ENCODE results near the gene RASGRP2. TPM values are rescaled to one million over a fixed set of nuclear protein-coding genes. Genes with fewer than 3 reads are reported as not detected.
A peak's percentile ranks its signal among the peaks of the same experiment; 100 is the strongest.

Gene RASGRP2
- total RNA-seq, 2 experiments from 2014 or later: 668 to 672 TPM

DNA sequence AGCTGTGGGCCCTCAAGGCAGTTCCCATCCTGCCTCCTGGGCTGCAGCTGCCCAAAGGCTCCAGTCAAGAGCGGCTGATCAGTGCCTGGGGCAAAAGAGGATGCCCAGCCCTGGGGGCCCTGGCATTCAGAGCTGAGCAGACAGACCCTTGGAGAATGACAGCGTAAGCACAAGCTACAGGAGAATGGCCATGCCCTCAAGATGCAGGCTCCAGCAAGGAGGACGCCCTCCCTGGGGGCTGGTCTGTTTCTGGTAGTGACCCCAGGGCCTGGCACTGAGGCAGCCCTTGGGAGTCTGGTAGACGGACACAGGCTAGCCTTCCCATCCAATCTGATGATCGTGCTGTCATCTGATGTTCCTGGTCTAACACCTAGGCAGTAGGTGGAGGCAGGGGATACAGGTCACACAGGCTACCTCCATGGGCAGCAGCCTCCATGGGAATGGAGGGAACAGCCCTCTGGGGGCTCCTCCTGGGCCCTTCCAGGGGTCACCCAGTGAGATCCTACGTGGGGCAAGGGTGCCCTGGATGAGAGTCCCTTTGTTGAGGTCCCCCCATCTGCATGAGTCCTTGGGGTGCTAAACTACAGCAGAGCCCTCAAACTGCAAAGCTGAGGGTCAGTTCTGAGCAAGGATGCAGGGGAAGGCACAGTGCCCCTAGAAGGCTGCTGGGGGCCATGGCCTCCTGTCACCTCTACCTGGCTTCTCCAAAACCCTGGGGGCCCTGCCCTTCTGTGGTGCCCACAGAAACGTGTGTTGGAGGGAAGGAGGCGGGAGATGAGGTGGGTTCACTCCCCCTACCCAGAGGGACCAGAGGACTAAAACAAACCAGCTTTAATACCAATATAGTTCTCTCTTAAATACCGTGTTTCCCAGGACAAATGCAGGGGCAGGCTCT lies 44.6 kb upstream of the RASGRP2 start:
- H3K36me3 Mint-ChIP-seq (ENCODE audit: low read depth): peaks cover 45% of the 10 kb centered on the region
- TF ChIP-seq, protein P1, sequence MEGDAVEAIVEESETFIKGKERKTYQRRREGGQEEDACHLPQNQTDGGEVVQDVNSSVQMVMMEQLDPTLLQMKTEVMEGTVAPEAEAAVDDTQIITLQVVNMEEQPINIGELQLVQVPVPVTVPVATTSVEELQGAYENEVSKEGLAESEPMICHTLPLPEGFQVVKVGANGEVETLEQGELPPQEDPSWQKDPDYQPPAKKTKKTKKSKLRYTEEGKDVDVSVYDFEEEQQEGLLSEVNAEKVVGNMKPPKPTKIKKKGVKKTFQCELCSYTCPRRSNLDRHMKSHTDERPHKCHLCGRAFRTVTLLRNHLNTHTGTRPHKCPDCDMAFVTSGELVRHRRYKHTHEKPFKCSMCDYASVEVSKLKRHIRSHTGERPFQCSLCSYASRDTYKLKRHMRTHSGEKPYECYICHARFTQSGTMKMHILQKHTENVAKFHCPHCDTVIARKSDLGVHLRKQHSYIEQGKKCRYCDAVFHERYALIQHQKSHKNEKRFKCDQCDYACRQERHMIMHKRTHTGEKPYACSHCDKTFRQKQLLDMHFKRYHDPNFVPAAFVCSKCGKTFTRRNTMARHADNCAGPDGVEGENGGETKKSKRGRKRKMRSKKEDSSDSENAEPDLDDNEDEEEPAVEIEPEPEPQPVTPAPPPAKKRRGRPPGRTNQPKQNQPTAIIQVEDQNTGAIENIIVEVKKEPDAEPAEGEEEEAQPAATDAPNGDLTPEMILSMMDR (IDR thresholded peaks at IDR 0.05): no peak
- Histone ChIP-seq H3K9me3 (ENCODE audit: control insufficient read depth in 1 of 2, insufficient read depth in 1 of 2, low read length in 2 of 2) (no peaks in the 10 kb centered on the region), H3K4me1 (ENCODE audit: insufficient read depth, low read length) (peaks cover 19% of the 10 kb centered on the region), H3K27me3 (ENCODE audit: control insufficient read depth in 1 of 2, insufficient read depth in 2 of 2, low read length in 2 of 2) (no peaks in the 10 kb centered on the region), H3K36me3 (ENCODE audit: insufficient read depth, low read length) (peaks cover 46% of the 10 kb centered on the region), H3K27ac (ENCODE audit: low read depth in 1 of 2, low read length in 2 of 2) (no peak overlapping the region), H3K4me3 (ENCODE audit: low read length) (no peak overlapping the region)
- POLR2A ChIA-PET: interaction anchor here (0.9 to 1.4 kb wide), 3 partner anchors 9 to 71 kb away, joined by 4 to 5 read pairs (median 5); partner anchors contain the start of gene SF1
- H3K4me3 Mint-ChIP-seq: no peak overlapping the region
- no peak for ATAC-seq (ENCODE audit: poor library complexity)
- intact Hi-C loops (cut with DNase I, micrococcal nuclease): loop anchor here (5.0 to 10.0 kb wide), 4 partner anchors 54 to 329 kb away; partner anchors contain the start of genes CDC42BPG (in 1 of the 2) and ZNHIT2 (in 1 of the 2)
- DNase-seq: no peak
- no peaks in the 10 kb centered on the region for H3K27me3 Mint-ChIP-seq
- H3K9me3 Mint-ChIP-seq: no peaks in the 10 kb centered on the region
- no peak overlapping the region for H3K27ac Mint-ChIP-seq
- CTCF ChIA-PET: interaction anchor here (0.8 to 2.0 kb wide), 4 partner anchors 13 to 55 kb away, joined by 3 to 7 read pairs (median 6); no protein-coding TSS in a partner anchor
- peaks cover 15% of the 10 kb centered on the region for H3K4me1 Mint-ChIP-seq (ENCODE audit: low read depth)

DNA sequence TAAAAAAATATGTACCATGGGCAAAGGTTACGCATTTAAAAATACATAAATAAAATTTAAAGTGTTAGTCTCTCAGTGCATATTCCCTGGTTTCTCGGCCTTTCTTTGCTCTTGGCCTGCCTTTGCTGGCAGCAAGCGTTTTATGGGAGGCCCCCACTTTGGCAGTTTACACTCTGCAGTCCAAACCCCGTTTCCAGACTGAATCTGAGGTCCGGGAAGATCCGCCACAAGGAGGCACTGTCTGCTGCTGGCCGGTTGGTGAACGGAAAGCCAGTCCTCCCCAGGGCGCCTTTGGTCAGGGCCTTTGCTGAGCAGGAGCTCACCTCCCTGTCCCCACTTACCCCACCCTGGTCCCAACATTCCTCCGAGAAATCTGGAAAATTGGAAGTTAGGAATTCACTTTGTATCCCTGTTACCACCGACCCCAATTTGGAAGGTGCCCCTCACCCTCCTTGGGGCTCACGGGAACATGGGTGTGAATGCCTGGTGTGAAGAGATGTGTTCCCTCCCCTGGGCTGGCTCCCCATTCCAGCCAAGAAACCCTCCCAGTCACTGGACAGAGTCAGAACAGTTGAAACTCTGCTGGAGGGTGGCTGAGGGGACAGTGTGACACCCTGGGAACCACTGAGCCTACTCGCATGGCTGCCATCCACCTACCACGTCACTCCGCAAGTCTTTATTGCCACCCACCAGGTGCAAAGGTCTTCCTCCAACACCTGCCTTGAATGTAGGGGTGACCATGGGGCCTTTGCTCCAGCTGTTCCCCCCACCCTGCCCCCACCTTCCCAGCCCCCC lies 43.8 kb upstream of the RASGRP2 start:
- peaks cover 12% of the 10 kb centered on the region for H3K4me1 Mint-ChIP-seq (ENCODE audit: low read depth)
- ChIA-PET CTCF (interaction anchor here (0.8 to 2.0 kb wide), 4 partner anchors 13 to 56 kb away, joined by 3 to 7 read pairs (median 6); no protein-coding TSS in a partner anchor), POLR2A (interaction anchor here (0.9 to 3.5 kb wide), 3 partner anchors 9 to 72 kb away, joined by 4 to 13 read pairs (median 5); partner anchors contain the start of genes RASGRP2 and SF1)
- no peak overlapping the region for H3K4me3 Mint-ChIP-seq
- Histone ChIP-seq H3K9me3 (ENCODE audit: control insufficient read depth in 1 of 2, insufficient read depth in 1 of 2, low read length in 2 of 2) (no peaks in the 10 kb centered on the region), H3K4me1 (ENCODE audit: insufficient read depth, low read length) (peaks cover 13% of the 10 kb centered on the region), H3K27ac (ENCODE audit: low read depth in 1 of 2, low read length in 2 of 2) (no peak overlapping the region), H3K27me3 (ENCODE audit: control insufficient read depth in 1 of 2, insufficient read depth in 2 of 2, low read length in 2 of 2) (no peaks in the 10 kb centered on the region), H3K4me3 (ENCODE audit: low read length) (no peak overlapping the region), H3K36me3 (ENCODE audit: insufficient read depth, low read length) (peaks cover 40% of the 10 kb centered on the region)
- peak; percentile 88 for ATAC-seq (ENCODE audit: poor library complexity)
- peak overlapping the region; percentile 69 for H3K27ac Mint-ChIP-seq
- H3K9me3 Mint-ChIP-seq: no peaks in the 10 kb centered on the region
- H3K27me3 Mint-ChIP-seq: no peaks in the 10 kb centered on the region
- H3K36me3 Mint-ChIP-seq (ENCODE audit: low read depth): peaks cover 42% of the 10 kb centered on the region
- TF ChIP-seq, protein P1 (IDR thresholded peaks at IDR 0.05): peak; percentile 82
- DNase-seq: peak; percentile 44 to 78 (median 58)
- intact Hi-C loops (cut with DNase I, micrococcal nuclease): loop anchor here (2.0 to 10.0 kb wide), 5 partner anchors 13 to 330 kb away; partner anchors contain the start of genes CDC42BPG (in 1 of the 2) and ZNHIT2 (in 1 of the 2)

DNA sequence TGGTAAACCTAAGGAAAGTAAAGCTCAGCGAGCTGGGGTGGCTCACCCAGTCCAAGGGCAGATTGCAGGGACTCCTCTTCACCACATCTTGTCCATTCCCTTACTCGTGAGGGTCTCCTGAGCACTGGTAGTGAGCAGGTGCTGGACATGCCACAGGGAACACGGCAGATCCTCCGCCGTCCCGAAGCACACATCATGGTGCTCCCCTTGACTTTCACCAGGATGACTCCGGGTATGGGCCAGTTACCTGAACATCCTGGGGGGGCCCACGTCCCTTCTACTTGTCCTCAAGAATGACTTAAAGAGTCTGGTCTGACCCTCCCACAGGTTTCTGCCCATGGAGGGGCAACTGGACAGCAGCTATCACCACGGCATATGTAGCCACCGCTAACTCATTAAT lies 42.4 kb upstream of the RASGRP2 start:
- Histone ChIP-seq H3K27ac (ENCODE audit: low read depth in 1 of 2, low read length in 2 of 2) (peak overlapping the region in 1 of 2 donors; percentile 7), H3K9me3 (ENCODE audit: control insufficient read depth in 1 of 2, insufficient read depth in 1 of 2, low read length in 2 of 2) (no peaks in the 10 kb centered on the region), H3K4me3 (ENCODE audit: low read length) (no peak overlapping the region), H3K27me3 (ENCODE audit: control insufficient read depth in 1 of 2, insufficient read depth in 2 of 2, low read length in 2 of 2) (no peaks in the 10 kb centered on the region), H3K4me1 (ENCODE audit: insufficient read depth, low read length) (peaks cover 13% of the 10 kb centered on the region), H3K36me3 (ENCODE audit: insufficient read depth, low read length) (peaks cover 28% of the 10 kb centered on the region)
- intact Hi-C loops (cut with DNase I, micrococcal nuclease): loop anchor here (2.0 to 10.0 kb wide), 5 partner anchors 14 to 331 kb away; partner anchors contain the start of genes CDC42BPG (in 1 of the 2) and ZNHIT2 (in 1 of the 2)
- Mint-ChIP-seq H3K27ac (no peak overlapping the region), H3K36me3 (ENCODE audit: low read depth) (peaks cover 33% of the 10 kb centered on the region), H3K9me3 (no peaks in the 10 kb centered on the region), H3K4me3 (no peak overlapping the region), H3K27me3 (no peaks in the 10 kb centered on the region), H3K4me1 (ENCODE audit: low read depth) (peaks cover 16% of the 10 kb centered on the region)
- ChIA-PET CTCF (interaction anchor here (1.2 to 1.6 kb wide), 2 partner anchors 16 to 58 kb away, joined by 3 read pairs; partner anchors contain the start of gene CDC42BPG), POLR2A (interaction anchor here (0.7 to 3.5 kb wide), 7 partner anchors 12 to 138 kb away, joined by 3 to 13 read pairs (median 3); partner anchors contain the start of genes MAP4K2, PPP2R5B and RASGRP2)
- ATAC-seq (ENCODE audit: poor library complexity) (no peak), DNase-seq (peak in 1 of 14 experiments; percentile 25)
- TF ChIP-seq, protein P1 (IDR thresholded peaks at IDR 0.05): no peak

Measured in CD4-positive, alpha-beta T cell (primary cell).